ENCODE results near the gene CEP44.

GRCh38 chr4:174314274-174314673, 30.6 kb downstream of the CEP44 start:
- TF ChIP-seq CTCF (IDR thresholded peaks at IDR 0.05) = no peak
- TF ChIP-seq POLR2A (IDR thresholded peaks at IDR 0.05) = no peak

Measured in uterus (tissue), 2 donors.